Heart right ventricle (tissue), 16 donors: ENCODE data around the gene ABL1. TPM values are rescaled to one million over a fixed set of nuclear protein-coding genes. Genes with fewer than 3 reads are reported as not detected.

Experiments used
- ATAC-seq, 8 donors: fragments of 200-7000 bp; cut with Tn5 transposase; one replicate each; pipeline ENCODE4 v1.9.1; 2020; ENCODE audit warnings: mild to moderate bottlenecking in 8 of 8, moderate library complexity in 8 of 8, moderate number of reproducible peaks in 1 of 8
- DNase-seq, 2 donors: peaks; one replicate each; pipeline ENCODE4 v3.0.0-alpha.2; 2020
- H3K27ac ChIP-seq, 10 donors: fragments of 200-600 bp; sonication (generic) in 2 of 10; one replicate each; pipeline versions ENCODE4 v1.5.0 to v1.8.0; 2020 to 2022; ENCODE audit warnings: mild to moderate bottlenecking in 3 of 10
- H3K27me3 ChIP-seq, 7 donors: fragments of 200-600 bp; one replicate each; pipeline ENCODE4 v1.8.0; 2021 to 2022; ENCODE audit warnings: mild to moderate bottlenecking in 2 of 7
- H3K36me3 ChIP-seq, 9 donors: fragments of 200-600 bp; sonication (generic) in 1 of 9; one replicate each; pipeline versions ENCODE4 v1.5.0 to v1.8.0; 2020 to 2022; ENCODE audit warnings: mild to moderate bottlenecking in 2 of 9
- H3K4me1 ChIP-seq, 9 donors: fragments of 200-600 bp; sonication (generic) in 1 of 9; one replicate each; pipeline versions ENCODE4 v1.5.0 to v1.8.0; 2020 to 2022; ENCODE audit warnings: mild to moderate bottlenecking in 4 of 9
- H3K4me3 ChIP-seq, 10 donors: fragments of 200-600 bp; sonication (generic) in 2 of 10; one replicate each; pipeline versions ENCODE4 v1.5.0 to v1.8.0; 2020 to 2022; ENCODE audit warnings: mild to moderate bottlenecking in 7 of 10, moderate library complexity in 2 of 10
- H3K9me3 ChIP-seq, 11 donors: fragments of 200-600 bp in 10 of 11; sonication (generic) in 2 of 11; one replicate each; pipeline versions ENCODE4 v1.5.0 to v1.8.0; 2013 to 2022; ENCODE audit warnings: mild to moderate bottlenecking in 2 of 11, control low read depth in 1 of 11, moderate library complexity in 1 of 11
- CTCF ChIP-seq, 9 donors: fragments of 200-600 bp; sonication (generic) in 2 of 9; IDR thresholded peaks; one replicate each; pipeline versions ENCODE4 v1.5.0 to v1.8.0; 2021 to 2022; ENCODE audit warnings: antibody characterized with exemption in 9 of 9, mild to moderate bottlenecking in 5 of 9, moderate library complexity in 1 of 9
- WGBS, 2 donors: extraction: QIAGEN DNeasy Blood & Tissue Kit; methylation state at CpG; one replicate each; pipeline ENCODE4 v1.1.7; 2013; ENCODE audit warnings: inconsistent platforms in 1 of 2; 5-methylcytosine and 5-hydroxymethylcytosine counted together
- intact Hi-C, 10 donors: fragments of 100-400 bp; cut with DNase I; formaldehyde crosslinking; loops; one replicate each; pipeline versions ENCODE4 v1.11.1 to v1.14.2; 2022
- polyA plus RNA-seq, 2 donors: library from polyadenylated mRNA; stranded (reverse); fragments of 200-250 nt; gene quantifications; one replicate each; pipeline ENCODE4 v1.2.3, GENCODE V29; 2013
- total RNA-seq, 10 donors: library from RNA; stranded (reverse); fragmentation: NEBNext Ultra II Directional in 3 of 10; extraction: Animal tissue kit (Norgen Biotek cat#: 25700) in 3 of 10; gene quantifications; one replicate each; pipeline versions ENCODE4 v1.2.1 to v1.2.4, GENCODE V29; 2021 to 2023
- donor health status: Arrhythmogenic right ventricular cardiomyopathy.
- donor health status: ischemic (EF 13 %, LVEDD 7.1; RV severe dilation, severe dysfunction).
- donor health status: healthy with polysubstance abuse.
- donor health status: DM: no; HTN: yes; CAD: no.
- donor health status: DM: no; HTN: no; CAD: no.
- donor health status: ischemic (EF 25% LVEDD 6.9; RV normal size, moderate dysfunction).
- donor health status: ischemic (EF 25% LVEDD 5.7; RV mildly dilated, moderate dysfunction).
- donor health status: healthy.
- donor health status: DM: yes; HTN: yes; CAD: no.
- donor health status: Ischemic cardiomyopathy.
- donor health status: ischemic (EF 35%, LVEDD 5.7; RV mildly dilated, moderate dysfunction).
- donor health status: nonischemic (EF 11% LVEDD 7.7; RV severe dilation, severe dysfunction).
- donor health status: DM: yes; HTN: yes; CAD: no.
- donor health status: PGD.
- donor health status: ischemic (EF 29% LVEDD 5.4; RV normal size, mild dysfunction).
- donor health status: nonischemic (EF 23%, LVEDD 6.1; RV moderate dilation, normal function).

Gene ABL1
- total and polyA plus RNA-seq, 12 donors = 16.2 to 48.8 (median 33.3) TPM

- ATAC-seq = peak in 1 of 8 donors; percentile 35
- TF ChIP-seq CTCF (IDR thresholded peaks at IDR 0.05) = no peak
- no peak for DNase-seq
- WGBS, 2 donors = 79 to 94% methylated on average over 6 of the region's 6 CpGs
- H3K36me3 ChIP-seq = no peaks in the 10 kb centered on the region
- H3K4me1 ChIP-seq = peaks cover 14 to 41% (median 29%) of the 10 kb centered on the region in 9 donors
- H3K9me3 ChIP-seq = no peaks in the 10 kb centered on the region
- peak overlapping the region in 4 of 10 donors; percentile 69 to 84 (median 82) for H3K27ac ChIP-seq
- H3K27me3 ChIP-seq = no peaks in the 10 kb centered on the region
- H3K4me3 ChIP-seq = no peak overlapping the region
- intact Hi-C loops = loop anchor here in 1 of 10 donors (5.0 kb wide), 1 partner anchor 41 kb away; no protein-coding TSS in a partner anchor
These were observed 11.6 kb upstream of the ABL1 start for GRCh38 chr9:130823435-130823834.

- Histone ChIP-seq H3K27me3 (no peaks in the 10 kb centered on the region), H3K4me1 (peaks cover 14 to 41% (median 29%) of the 10 kb centered on the region in 9 donors), H3K9me3 (peaks cover 0 to 6% (median 0%) of the 10 kb centered on the region in 11 donors), H3K36me3 (no peaks in the 10 kb centered on the region), H3K27ac (peak overlapping the region; percentile 1 to 84 (median 72)), H3K4me3 (no peak overlapping the region)
- DNase-seq (no peak), ATAC-seq (peak in 4 of 8 donors; percentile 15 to 35 (median 21))
- intact Hi-C loops = loop anchor here in 1 of 10 donors (5.0 kb wide), 1 partner anchor 42 kb away; no protein-coding TSS in a partner anchor
- no peak for TF ChIP-seq CTCF (IDR thresholded peaks at IDR 0.05)
- 31 to 43% methylated on average over 2 of the region's 2 CpGs for WGBS, 2 donors
These were observed 11.0 kb upstream of the ABL1 start for GRCh38 chr9:130824079-130824478.

- WGBS, 2 donors = 20 to 23% methylated on average over 4 of the region's 4 CpGs
- H3K36me3 ChIP-seq = no peaks in the 10 kb centered on the region
- intact Hi-C loops = loop anchor here in 2 of 10 donors (5.0 kb wide), 2 partner anchors 37 to 42 kb away; no protein-coding TSS in a partner anchor
- H3K4me1 ChIP-seq = peaks cover 14 to 43% (median 29%) of the 10 kb centered on the region in 9 donors
- TF ChIP-seq CTCF (IDR thresholded peaks at IDR 0.05) = no peak
- H3K9me3 ChIP-seq = peaks cover 0 to 7% (median 0%) of the 10 kb centered on the region in 11 donors
- H3K27me3 ChIP-seq = no peaks in the 10 kb centered on the region
- H3K4me3 ChIP-seq = peak overlapping the region in 4 of 10 donors; percentile 4 to 19 (median 10)
- ATAC-seq (peak; percentile 65 to 92 (median 90)), DNase-seq (peak in 1 of 2 donors; percentile 53)
- peak overlapping the region; percentile 1 to 84 (median 72) for H3K27ac ChIP-seq
These were observed 10.3 kb upstream of the ABL1 start for GRCh38 chr9:130824643-130825350.

- no peak for TF ChIP-seq CTCF (IDR thresholded peaks at IDR 0.05)
- no peak for DNase-seq
- Histone ChIP-seq H3K36me3 (no peaks in the 10 kb centered on the region), H3K4me1 (peaks cover 14 to 44% (median 33%) of the 10 kb centered on the region in 9 donors), H3K4me3 (peak overlapping the region in 2 of 10 donors; percentile 4 to 7), H3K9me3 (peaks cover 0 to 7% (median 0%) of the 10 kb centered on the region in 11 donors), H3K27me3 (no peaks in the 10 kb centered on the region), H3K27ac (peak overlapping the region in 9 of 10 donors; percentile 1 to 84 (median 75))
- intact Hi-C loops = loop anchor here in 1 of 10 donors (5.0 kb wide), 1 partner anchor 38 kb away; no protein-coding TSS in a partner anchor
- ATAC-seq = no peak
These were observed 9.8 kb upstream of the ABL1 start for GRCh38 chr9:130825351-130825651.
